Erythroblast (primary cell): ENCODE measurements around the gene ARID4B.
"Not testable (repeated sequence)": the region's sequence is repeated elsewhere in the genome, so short reads cannot be mapped to it uniquely, and the experiment has no call there.

Source experiments
- DNase-seq, 2 experiments: peaks; one replicate each; lab custom pipeline; 2025; lab: John Stamatoyannopoulos, UW
- GATA1 ChIP-seq: IDR thresholded peaks from 2 replicates; pipeline ENCODE4 v1.6.1; 2011; ENCODE audit warnings: low read depth, mild to moderate bottlenecking, control low read depth, low read length, moderate library complexity
- POLR2A ChIP-seq: IDR thresholded peaks from 2 replicates; pipeline ENCODE4 v1.6.1; 2011; ENCODE audit warnings: mild to moderate bottlenecking, low read length

Gene ARID4B

GRCh38 chr1:235225299-235225698 lies 102.7 kb downstream of the ARID4B start:
- no peak for TF ChIP-seq GATA1
- TF ChIP-seq POLR2A, result no peak
- no peak for DNase-seq

GRCh38 chr1:235221653-235222375 lies 106.2 kb downstream of the ARID4B start:
- no peak for DNase-seq
- no peak for TF ChIP-seq POLR2A
- TF ChIP-seq GATA1, result no peak

DNA sequence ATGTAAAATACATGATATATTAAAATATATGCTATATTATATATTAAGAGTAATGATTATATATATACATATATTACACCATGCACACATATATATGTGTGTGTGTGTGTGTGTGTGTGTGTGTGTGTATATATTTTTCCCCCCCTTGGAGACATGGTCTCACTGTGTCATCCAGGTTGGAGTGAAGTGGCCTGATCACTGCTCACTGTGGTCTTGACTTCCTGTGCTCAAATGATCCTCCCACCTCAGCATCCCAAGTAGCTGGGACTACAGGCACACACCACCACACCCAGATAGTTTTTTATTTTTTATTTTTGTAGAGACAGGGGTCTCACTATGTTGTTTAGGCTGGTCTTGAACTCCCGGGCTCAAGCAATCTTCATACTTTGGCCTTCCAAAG lies 112.5 kb downstream of the ARID4B start:
- TF ChIP-seq GATA1, result no peak
- no peak for TF ChIP-seq POLR2A
- DNase-seq, result no peak

- DNase-seq, result not testable (repeated sequence)
These were observed 113.0 kb downstream of the ARID4B start for GRCh38 chr1:235214962-235215361.

GRCh38 chr1:235213752-235214151 lies 114.2 kb downstream of the ARID4B start:
- DNase-seq, result no peak
- TF ChIP-seq POLR2A, result no peak
- TF ChIP-seq GATA1, result no peak

DNA sequence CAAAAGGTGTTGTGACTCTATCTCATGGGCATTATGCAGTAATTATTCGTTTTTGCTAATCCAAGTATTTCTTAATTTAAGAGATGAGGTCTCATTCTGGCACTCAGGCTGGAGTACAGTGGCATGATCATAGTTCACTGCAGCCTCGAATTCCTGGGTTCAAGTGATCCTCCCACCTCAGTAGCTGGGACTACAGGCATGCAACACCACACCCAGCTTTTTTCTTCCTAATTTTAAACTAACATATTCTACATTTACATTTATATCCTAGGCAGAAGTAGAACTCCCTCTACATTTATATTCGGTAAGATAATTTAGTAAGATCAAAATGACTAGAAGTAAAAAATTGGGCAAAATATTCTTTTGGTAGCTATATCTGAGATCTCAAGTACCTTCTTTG lies 116.5 kb downstream of the ARID4B start:
- no peak for TF ChIP-seq POLR2A
- TF ChIP-seq GATA1, result no peak
- no peak for DNase-seq

DNA sequence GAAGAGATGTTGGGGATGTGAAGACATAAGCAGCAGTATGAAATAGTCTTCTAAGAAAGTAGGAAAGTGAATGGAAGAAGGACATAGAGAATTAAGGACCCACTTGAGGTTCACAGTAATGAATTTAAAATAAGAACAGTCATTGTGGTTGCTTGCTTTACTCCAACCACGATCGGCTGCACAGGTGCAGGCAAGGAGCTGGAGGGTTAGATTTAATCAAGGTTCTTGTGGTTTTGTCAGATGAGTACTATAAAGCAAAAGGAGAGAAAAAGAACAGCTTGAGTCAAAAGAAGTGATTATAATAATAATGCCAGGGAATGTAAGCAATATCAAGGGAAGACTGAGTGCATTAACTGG lies 120.8 kb downstream of the ARID4B start:
- DNase-seq, result peak; percentile 11 to 28

GRCh38 chr1:235206533-235207208 lies 121.3 kb downstream of the ARID4B start:
- TF ChIP-seq POLR2A (no peak), GATA1 (no peak)
- DNase-seq, result peak; percentile 48 to 52

More for the DNA sequence above, 120.8 kb downstream of the ARID4B start:
- TF ChIP-seq GATA1, result no peak
- no peak for TF ChIP-seq POLR2A

GRCh38 chr1:235205687-235206086 lies 122.3 kb downstream of the ARID4B start:
- DNase-seq, result no peak
- TF ChIP-seq POLR2A, result no peak
- no peak for TF ChIP-seq GATA1

DNA sequence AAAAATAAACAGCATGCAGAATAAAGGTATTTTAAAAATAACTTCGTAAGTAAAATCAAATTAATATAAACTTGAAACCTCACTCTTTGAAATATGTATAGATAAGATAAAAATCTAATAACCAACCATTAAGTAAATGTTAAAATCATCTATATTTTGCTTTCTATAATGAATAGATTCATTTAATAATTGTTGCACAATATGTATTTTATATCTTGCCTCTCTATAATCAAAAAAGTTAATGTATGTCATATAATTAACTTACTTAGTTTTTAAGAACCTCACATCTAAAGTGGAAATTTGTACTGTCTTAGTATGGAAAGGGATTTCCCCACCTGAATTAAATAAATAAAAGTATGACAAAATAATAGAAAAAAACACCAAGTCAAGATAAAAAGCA lies 124.6 kb downstream of the ARID4B start:
- TF ChIP-seq GATA1 (no peak), POLR2A (no peak)
- no peak for DNase-seq

- not testable (repeated sequence) for DNase-seq
These were observed 125.5 kb downstream of the ARID4B start for GRCh38 chr1:235202447-235202846.

- DNase-seq, result peak; percentile 36 to 41
- TF ChIP-seq GATA1 (no peak), POLR2A (no peak)
These were observed 128.5 kb downstream of the ARID4B start for GRCh38 chr1:235199441-235199840.

DNA sequence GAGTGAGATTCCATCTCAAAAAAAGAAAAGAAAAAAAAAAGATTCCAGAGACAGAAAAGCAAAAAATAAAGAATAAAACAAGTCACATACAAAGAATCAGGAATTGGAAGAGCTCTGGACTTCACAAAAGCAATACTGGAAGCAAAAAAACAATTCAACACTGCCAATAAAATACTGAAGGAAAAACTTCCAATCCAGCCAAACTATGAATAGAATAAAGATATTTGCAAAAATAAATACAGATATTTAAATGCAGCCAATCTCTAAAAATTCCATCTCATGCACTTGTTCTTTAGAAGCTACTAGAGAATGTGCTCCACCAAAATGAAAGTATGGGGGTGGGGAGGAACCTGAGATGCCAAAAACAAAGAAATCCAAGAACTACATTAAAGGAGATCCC lies 137.5 kb downstream of the ARID4B start:
- no peak for TF ChIP-seq POLR2A
- TF ChIP-seq GATA1, result no peak
- DNase-seq, result no peak

GRCh38 chr1:235187316-235187715 lies 140.7 kb downstream of the ARID4B start:
- no peak for DNase-seq
- TF ChIP-seq POLR2A, result no peak
- TF ChIP-seq GATA1, result no peak
